Keratinocyte (primary cell): ENCODE data around the gene DDX27.

Source experiments
- EZH2 ChIP-seq: IDR thresholded peaks from one replicate; pipeline ENCODE4 v1.6.1; 2012; ENCODE audit warnings: inconsistent platforms, mild to moderate bottlenecking, low read length, moderate library complexity
- TF ChIP-seq, protein P1 (sequence below), 3 experiments: IDR thresholded peaks in 1 of 3; conservative IDR thresholded peaks in 1 of 3; optimal IDR thresholded peaks in 1 of 3; 2 replicates in 2 of 3; 3 replicates in 1 of 3; pipeline versions ENCODE3 to v1.5.1; 2011; ENCODE audit warnings: low read length in 3 of 3, mild to moderate bottlenecking in 3 of 3, moderate library complexity in 2 of 3, control low read depth in 1 of 3, inconsistent platforms in 1 of 3; ENCODE audit not compliant: insufficient read depth in 2 of 3; ENCODE audit errors: extremely low read depth in 1 of 3

DNA sequence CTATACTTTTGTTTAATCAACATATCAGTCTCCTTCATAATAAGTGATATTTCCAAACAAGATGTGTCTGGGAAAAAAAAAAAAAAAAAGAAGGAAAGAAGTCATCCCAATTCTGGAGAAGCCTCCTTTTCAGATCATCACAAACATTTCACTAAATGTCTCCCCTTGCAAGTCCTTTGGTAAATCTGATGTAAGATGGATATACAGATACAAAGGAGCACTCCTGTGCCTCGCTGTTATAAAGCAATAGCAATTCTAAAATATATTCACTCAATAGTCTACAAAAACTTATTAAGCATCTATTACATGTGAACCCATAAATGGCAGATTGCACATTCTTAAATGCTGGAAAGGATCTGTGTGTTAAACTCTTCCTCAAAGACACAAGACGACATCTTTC is 48.5 kb upstream of the DDX27 start:
- TF ChIP-seq, protein P1, sequence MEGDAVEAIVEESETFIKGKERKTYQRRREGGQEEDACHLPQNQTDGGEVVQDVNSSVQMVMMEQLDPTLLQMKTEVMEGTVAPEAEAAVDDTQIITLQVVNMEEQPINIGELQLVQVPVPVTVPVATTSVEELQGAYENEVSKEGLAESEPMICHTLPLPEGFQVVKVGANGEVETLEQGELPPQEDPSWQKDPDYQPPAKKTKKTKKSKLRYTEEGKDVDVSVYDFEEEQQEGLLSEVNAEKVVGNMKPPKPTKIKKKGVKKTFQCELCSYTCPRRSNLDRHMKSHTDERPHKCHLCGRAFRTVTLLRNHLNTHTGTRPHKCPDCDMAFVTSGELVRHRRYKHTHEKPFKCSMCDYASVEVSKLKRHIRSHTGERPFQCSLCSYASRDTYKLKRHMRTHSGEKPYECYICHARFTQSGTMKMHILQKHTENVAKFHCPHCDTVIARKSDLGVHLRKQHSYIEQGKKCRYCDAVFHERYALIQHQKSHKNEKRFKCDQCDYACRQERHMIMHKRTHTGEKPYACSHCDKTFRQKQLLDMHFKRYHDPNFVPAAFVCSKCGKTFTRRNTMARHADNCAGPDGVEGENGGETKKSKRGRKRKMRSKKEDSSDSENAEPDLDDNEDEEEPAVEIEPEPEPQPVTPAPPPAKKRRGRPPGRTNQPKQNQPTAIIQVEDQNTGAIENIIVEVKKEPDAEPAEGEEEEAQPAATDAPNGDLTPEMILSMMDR (optimal IDR thresholded peaks at IDR 0.05 in 1 of 3, IDR thresholded peaks at IDR 0.05 in 1 of 3, conservative IDR thresholded peaks at IDR 0.05 in 1 of 3; ENCODE audit: extremely low read depth in 1 of 3, insufficient read depth in 2 of 3, low read length in 3 of 3), result no peak
- TF ChIP-seq EZH2, result no peak
